Gastroesophageal sphincter (tissue), 3 donors: ENCODE results near the gene OPN1MW2.
"Not testable (repeated sequence)": the region's sequence is repeated elsewhere in the genome, so short reads cannot be mapped to it uniquely, and the experiment has no call there.

ENCODE experiments used
- EP300 ChIP-seq: sonication (generic); formaldehyde crosslinking; IDR thresholded peaks from one replicate; pipeline ENCODE4 v1.6.1; 2017; ENCODE audit warnings: antibody characterized with exemption, mild to moderate bottlenecking
- POLR2A ChIP-seq, 2 donors: fragments of 450-650 bp; IDR thresholded peaks; one replicate each; pipeline ENCODE4 v1.6.1; 2017; ENCODE audit warnings: antibody characterized with exemption in 2 of 2, mild to moderate bottlenecking in 2 of 2, moderate library complexity in 1 of 2
- POLR2AphosphoS5 ChIP-seq: sonication (generic); formaldehyde crosslinking; IDR thresholded peaks from one replicate; pipeline ENCODE4 v1.6.1; 2017; ENCODE audit warnings: antibody characterized with exemption
- TF ChIP-seq, protein P1 (sequence below), 4 experiments: fragments of 200-600 bp in 2 of 4; fragments of 450-650 bp in 2 of 4; sonication (generic) in 1 of 4; IDR thresholded peaks; one replicate each; pipeline ENCODE4 v1.5.1; 2017 to 2019; ENCODE audit warnings: antibody characterized with exemption in 4 of 4, mild to moderate bottlenecking in 2 of 4, moderate library complexity in 2 of 4

DNA sequence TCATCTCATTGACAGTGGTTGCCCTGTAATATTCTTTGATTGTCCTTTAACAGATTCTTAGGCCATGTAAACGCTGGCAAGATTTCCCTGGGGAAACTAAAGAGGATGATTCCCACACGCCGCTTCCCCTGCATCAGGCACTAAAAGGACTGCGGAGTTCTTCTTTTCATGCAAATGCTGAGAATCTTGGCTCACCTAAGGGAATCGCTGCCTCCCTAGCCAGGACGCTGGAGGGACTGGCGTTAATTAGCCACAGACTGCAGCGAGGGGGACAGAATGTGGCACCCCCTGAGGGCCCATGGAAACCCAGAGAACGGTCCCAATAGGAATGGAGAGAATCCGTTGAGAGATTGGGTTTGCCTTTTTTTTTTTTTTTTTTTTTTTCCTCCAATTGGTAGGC is 45.2 kb upstream of the OPN1MW2 start:
- TF ChIP-seq, protein P1, sequence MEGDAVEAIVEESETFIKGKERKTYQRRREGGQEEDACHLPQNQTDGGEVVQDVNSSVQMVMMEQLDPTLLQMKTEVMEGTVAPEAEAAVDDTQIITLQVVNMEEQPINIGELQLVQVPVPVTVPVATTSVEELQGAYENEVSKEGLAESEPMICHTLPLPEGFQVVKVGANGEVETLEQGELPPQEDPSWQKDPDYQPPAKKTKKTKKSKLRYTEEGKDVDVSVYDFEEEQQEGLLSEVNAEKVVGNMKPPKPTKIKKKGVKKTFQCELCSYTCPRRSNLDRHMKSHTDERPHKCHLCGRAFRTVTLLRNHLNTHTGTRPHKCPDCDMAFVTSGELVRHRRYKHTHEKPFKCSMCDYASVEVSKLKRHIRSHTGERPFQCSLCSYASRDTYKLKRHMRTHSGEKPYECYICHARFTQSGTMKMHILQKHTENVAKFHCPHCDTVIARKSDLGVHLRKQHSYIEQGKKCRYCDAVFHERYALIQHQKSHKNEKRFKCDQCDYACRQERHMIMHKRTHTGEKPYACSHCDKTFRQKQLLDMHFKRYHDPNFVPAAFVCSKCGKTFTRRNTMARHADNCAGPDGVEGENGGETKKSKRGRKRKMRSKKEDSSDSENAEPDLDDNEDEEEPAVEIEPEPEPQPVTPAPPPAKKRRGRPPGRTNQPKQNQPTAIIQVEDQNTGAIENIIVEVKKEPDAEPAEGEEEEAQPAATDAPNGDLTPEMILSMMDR (IDR thresholded peaks at IDR 0.05) = not testable (repeated sequence)
- TF ChIP-seq POLR2AphosphoS5; EP300; POLR2A (IDR thresholded peaks at IDR 0.05): not testable (repeated sequence)
